A549 (cell line): ENCODE data around the gene FST. TPM values are rescaled to one million over a fixed set of nuclear protein-coding genes. Genes with fewer than 3 reads are reported as not detected.

Experiments used
- ATAC-seq, 2 experiments: fragments of 200-7000 bp in 1 of 2; fragments of >200 bp in 1 of 2; cut with Nextera tagmentation in 1 of 2; cut with Tn5 transposase in 1 of 2; 3 replicates each; pipeline versions ENCODE4 v1.8.0 to v1.9.1; 2018 to 2020; ENCODE audit warnings: mild to moderate bottlenecking in 1 of 2, moderate library complexity in 1 of 2
- CTCF ChIA-PET: fragments of 300-600 bp; sonication (Branson Sonifier 250); formaldehyde crosslinking; extraction: SDS; loops from one replicate; lab custom pipeline; 2021; ENCODE audit warnings: antibody characterized with exemption, inconsistent platforms; lab: Yijun Ruan, JAX
- POLR2A ChIA-PET: fragments of 350-600 bp; formaldehyde crosslinking; extraction: SDS; loops from one replicate; lab custom pipeline; 2021; ENCODE audit warnings: antibody characterized with exemption, inconsistent platforms; lab: Yijun Ruan, JAX
- DNase-seq, 2 experiments: peaks; one replicate each; pipeline versions ENCODE4 v3.0.0 to v3.0.0-alpha.2; 2011 to 2016; ENCODE audit warnings: low read depth in 1 of 2, low spot score in 1 of 2
- FAIRE-seq: peaks from 2 replicates; lab custom pipeline; 2011; peaks lifted over from hg19 to GRCh38; lab: Jason Lieb, UNC
- H3K27ac ChIP-seq, 2 experiments: fragments of >200 bp; sonication (Bioruptor Twin); formaldehyde crosslinking; 3 replicates each; pipeline ENCODE4 v1.5.1; 2016 to 2017
- H3K4me1 ChIP-seq: fragments of >200 bp; sonication (Bioruptor Twin); formaldehyde crosslinking; 3 replicates; pipeline ENCODE4 v1.6.1; 2016
- H3K4me2 ChIP-seq: fragments of >200 bp; sonication (Bioruptor Twin); formaldehyde crosslinking; 3 replicates; pipeline ENCODE4 v1.6.1; 2016
- H3K4me3 ChIP-seq: fragments of >200 bp; sonication (Bioruptor Twin); formaldehyde crosslinking; 3 replicates; pipeline ENCODE4 v1.5.1; 2016
- H3K9me3 ChIP-seq: fragments of >200 bp; sonication (Bioruptor Twin); formaldehyde crosslinking; 3 replicates; pipeline ENCODE4 v1.6.1; 2016
- BHLHE40 ChIP-seq: IDR thresholded peaks from 2 replicates; pipeline ENCODE4 v1.6.1; 2012; ENCODE audit warnings: low read depth, low read length, inconsistent platforms
- CBX2 ChIP-seq: fragments of 200-600 bp; sonication (generic); IDR thresholded peaks from 2 replicates; pipeline ENCODE4 v1.6.1; 2016; ENCODE audit warnings: low read depth, mild to moderate bottlenecking, borderline replicate concordance
- CHD4 ChIP-seq: fragments of 200-600 bp; sonication (generic); IDR thresholded peaks from 2 replicates; pipeline ENCODE4 v1.6.1; 2016; ENCODE audit warnings: antibody characterized with exemption, mild to moderate bottlenecking, borderline replicate concordance
- EHF ChIP-seq: fragments of 250-450 bp; sonication (Bioruptor Pico); IDR thresholded peaks from 2 replicates; pipeline ENCODE4 v1.5.0; 2020; ENCODE audit warnings: mild to moderate bottlenecking
- ELK1 ChIP-seq: fragments of 150-350 bp; IDR thresholded peaks from 2 replicates; pipeline ENCODE4 v1.6.1; 2014; ENCODE audit warnings: low read depth, mild to moderate bottlenecking, low read length
- FOSB ChIP-seq: fragments of 250-450 bp; sonication (Bioruptor Pico); IDR thresholded peaks from 2 replicates; pipeline ENCODE4 v1.5.0; 2020; ENCODE audit warnings: mild to moderate bottlenecking, moderate library complexity
- HDAC2 ChIP-seq: fragments of 200-600 bp; sonication (generic); IDR thresholded peaks from 2 replicates; pipeline ENCODE4 v1.6.1; 2016
- HES2 ChIP-seq: fragments of >200 bp; sonication (Bioruptor Twin); formaldehyde crosslinking; IDR thresholded peaks from 2 replicates; pipeline ENCODE4 v1.6.1; 2016
- HOXB13 ChIP-seq: fragments of 250-450 bp; sonication (Bioruptor Pico); IDR thresholded peaks from 2 replicates; pipeline ENCODE4 v1.5.0; 2020; ENCODE audit warnings: low read depth, mild to moderate bottlenecking, moderate library complexity
- MYC ChIP-seq: IDR thresholded peaks from 2 replicates; pipeline ENCODE4 v1.6.1; 2012; ENCODE audit warnings: mild to moderate bottlenecking, inconsistent platforms, low read length, improper control_type of control experiment, borderline replicate concordance
- NPAS2 ChIP-seq: fragments of 250-450 bp; sonication (Bioruptor Pico); IDR thresholded peaks from 2 replicates; pipeline ENCODE4 v1.8.0; 2022; ENCODE audit warnings: mild to moderate bottlenecking, moderate library complexity, borderline replicate concordance
- POLR2A ChIP-seq: IDR thresholded peaks from 2 replicates; pipeline ENCODE4 v1.6.1; 2012; ENCODE audit warnings: mild to moderate bottlenecking, low read length
- RAD21 ChIP-seq, 2 experiments: fragments of >200 bp in 1 of 2; sonication (Bioruptor Twin) in 1 of 2; formaldehyde crosslinking in 1 of 2; IDR thresholded peaks in 1 of 2; conservative IDR thresholded peaks in 1 of 2; 2 replicates in 1 of 2; 3 replicates in 1 of 2; pipeline ENCODE4 v1.6.1; 2012 to 2018; ENCODE audit warnings: inconsistent platforms in 1 of 2
- RARB ChIP-seq: fragments of 250-450 bp; sonication (Bioruptor Pico); IDR thresholded peaks from 2 replicates; pipeline ENCODE4 v1.8.0; 2021; ENCODE audit warnings: mild to moderate bottlenecking, moderate library complexity
- RFX5 ChIP-seq: fragments of 450-650 bp; IDR thresholded peaks from 2 replicates; pipeline ENCODE4 v1.7.1; 2014; ENCODE audit warnings: antibody characterized with exemption, mild to moderate bottlenecking, moderate library complexity
- TFCP2L1 ChIP-seq: fragments of 250-450 bp; sonication (Bioruptor Pico); IDR thresholded peaks from 2 replicates; pipeline ENCODE4 v1.5.0; 2021; ENCODE audit warnings: mild to moderate bottlenecking
- ZFP36 ChIP-seq: fragments of 450-650 bp; IDR thresholded peaks from 2 replicates; pipeline ENCODE4 v1.6.1; 2014; ENCODE audit warnings: borderline replicate concordance; ENCODE audit not compliant: partially characterized antibody
- ZNF302 ChIP-seq: fragments of 250-450 bp; sonication (Bioruptor Pico); IDR thresholded peaks from 2 replicates; pipeline ENCODE4 v1.9.0; 2021; ENCODE audit warnings: inconsistent platforms, mild to moderate bottlenecking, moderate library complexity
- ZSCAN20 ChIP-seq: fragments of 250-450 bp; sonication (Bioruptor Pico); IDR thresholded peaks from 2 replicates; pipeline ENCODE4 v1.8.0; 2022; ENCODE audit warnings: mild to moderate bottlenecking, moderate library complexity
- WGBS: methylation state at CpG from one replicate; pipeline ENCODE4 v1.1.6; 2017; ENCODE audit errors: missing lambda C conversion rate; 5-methylcytosine and 5-hydroxymethylcytosine counted together
- polyA plus RNA-seq, 4 experiments: library from polyadenylated mRNA; depleted of rRNA in 3 of 4; stranded (reverse); fragments of >200 nt; fragmentation: RNase III in 1 of 4; extraction: RNeasy Plus Mini Kit Qiagen cat#74134 plus additional on column Dnase treatment in 1 of 4; gene quantifications; 2 replicates in 3 of 4; 3 replicates in 1 of 4; pipeline ENCODE4 v1.2.3, GENCODE V29; 2011 to 2017
- TF ChIP-seq, protein P1 (sequence below): fragments of >200 bp; sonication (Bioruptor Twin); formaldehyde crosslinking; IDR thresholded peaks from 3 replicates; pipeline ENCODE4 v1.5.1; 2016
- TF ChIP-seq, protein P2 (sequence below): fragments of 200-600 bp; sonication (generic); IDR thresholded peaks from 2 replicates; pipeline ENCODE4 v1.6.1; 2016; ENCODE audit warnings: antibody characterized with exemption, mild to moderate bottlenecking, moderate library complexity
- TF ChIP-seq, protein P3 (sequence below): fragments of 250-450 bp; sonication (Bioruptor Pico); IDR thresholded peaks from 2 replicates; pipeline ENCODE4 v1.5.0; 2021; ENCODE audit warnings: mild to moderate bottlenecking, moderate library complexity, borderline replicate concordance
- TF ChIP-seq, protein P4 (sequence below): IDR thresholded peaks from 2 replicates; pipeline ENCODE4 v1.6.1; 2012; ENCODE audit warnings: low read depth, borderline replicate concordance
- TF ChIP-seq, protein P5 (sequence below): fragments of 450-650 bp; IDR thresholded peaks from 2 replicates; pipeline ENCODE4 v1.6.1; 2014; ENCODE audit warnings: antibody characterized with exemption

Gene FST
- polyA plus RNA-seq, 2 of the 4 experiments (the other 2 are of a cell fraction): 3.8 to 10.1 TPM

DNA sequence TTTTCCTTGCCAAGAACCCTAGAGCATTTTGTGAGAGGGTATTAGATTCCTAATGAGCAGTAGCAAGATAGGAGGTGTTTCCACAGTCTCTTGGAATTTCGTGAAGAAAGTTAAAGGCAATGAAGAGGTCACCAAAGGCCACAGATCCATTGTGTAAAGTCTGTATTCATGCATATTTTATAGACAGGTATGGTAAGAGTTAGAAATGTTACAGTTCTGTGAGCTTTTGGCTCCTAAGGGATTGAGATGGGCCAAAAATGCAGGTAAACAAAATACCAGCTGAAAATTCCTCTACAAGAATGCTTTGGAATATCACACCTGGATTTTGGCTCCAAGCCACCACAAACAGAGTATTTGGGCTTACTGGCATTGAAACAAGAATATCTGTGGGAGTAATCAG, 47.4 kb upstream of the FST start:
- FAIRE-seq: no peak
- ATAC-seq: no peak
- H3K9me3 ChIP-seq: no peaks in the 10 kb centered on the region
- no peak for DNase-seq
- no peak for TF ChIP-seq HOXB13 (CRISPR knock-in tag)
- no peak for TF ChIP-seq POLR2A
- TF ChIP-seq, protein P1, sequence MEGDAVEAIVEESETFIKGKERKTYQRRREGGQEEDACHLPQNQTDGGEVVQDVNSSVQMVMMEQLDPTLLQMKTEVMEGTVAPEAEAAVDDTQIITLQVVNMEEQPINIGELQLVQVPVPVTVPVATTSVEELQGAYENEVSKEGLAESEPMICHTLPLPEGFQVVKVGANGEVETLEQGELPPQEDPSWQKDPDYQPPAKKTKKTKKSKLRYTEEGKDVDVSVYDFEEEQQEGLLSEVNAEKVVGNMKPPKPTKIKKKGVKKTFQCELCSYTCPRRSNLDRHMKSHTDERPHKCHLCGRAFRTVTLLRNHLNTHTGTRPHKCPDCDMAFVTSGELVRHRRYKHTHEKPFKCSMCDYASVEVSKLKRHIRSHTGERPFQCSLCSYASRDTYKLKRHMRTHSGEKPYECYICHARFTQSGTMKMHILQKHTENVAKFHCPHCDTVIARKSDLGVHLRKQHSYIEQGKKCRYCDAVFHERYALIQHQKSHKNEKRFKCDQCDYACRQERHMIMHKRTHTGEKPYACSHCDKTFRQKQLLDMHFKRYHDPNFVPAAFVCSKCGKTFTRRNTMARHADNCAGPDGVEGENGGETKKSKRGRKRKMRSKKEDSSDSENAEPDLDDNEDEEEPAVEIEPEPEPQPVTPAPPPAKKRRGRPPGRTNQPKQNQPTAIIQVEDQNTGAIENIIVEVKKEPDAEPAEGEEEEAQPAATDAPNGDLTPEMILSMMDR: no peak
- TF ChIP-seq BHLHE40: no peak
- no peak for TF ChIP-seq ZFP36
- TF ChIP-seq ZNF302 (CRISPR knock-in tag): no peak
- TF ChIP-seq, protein P2, sequence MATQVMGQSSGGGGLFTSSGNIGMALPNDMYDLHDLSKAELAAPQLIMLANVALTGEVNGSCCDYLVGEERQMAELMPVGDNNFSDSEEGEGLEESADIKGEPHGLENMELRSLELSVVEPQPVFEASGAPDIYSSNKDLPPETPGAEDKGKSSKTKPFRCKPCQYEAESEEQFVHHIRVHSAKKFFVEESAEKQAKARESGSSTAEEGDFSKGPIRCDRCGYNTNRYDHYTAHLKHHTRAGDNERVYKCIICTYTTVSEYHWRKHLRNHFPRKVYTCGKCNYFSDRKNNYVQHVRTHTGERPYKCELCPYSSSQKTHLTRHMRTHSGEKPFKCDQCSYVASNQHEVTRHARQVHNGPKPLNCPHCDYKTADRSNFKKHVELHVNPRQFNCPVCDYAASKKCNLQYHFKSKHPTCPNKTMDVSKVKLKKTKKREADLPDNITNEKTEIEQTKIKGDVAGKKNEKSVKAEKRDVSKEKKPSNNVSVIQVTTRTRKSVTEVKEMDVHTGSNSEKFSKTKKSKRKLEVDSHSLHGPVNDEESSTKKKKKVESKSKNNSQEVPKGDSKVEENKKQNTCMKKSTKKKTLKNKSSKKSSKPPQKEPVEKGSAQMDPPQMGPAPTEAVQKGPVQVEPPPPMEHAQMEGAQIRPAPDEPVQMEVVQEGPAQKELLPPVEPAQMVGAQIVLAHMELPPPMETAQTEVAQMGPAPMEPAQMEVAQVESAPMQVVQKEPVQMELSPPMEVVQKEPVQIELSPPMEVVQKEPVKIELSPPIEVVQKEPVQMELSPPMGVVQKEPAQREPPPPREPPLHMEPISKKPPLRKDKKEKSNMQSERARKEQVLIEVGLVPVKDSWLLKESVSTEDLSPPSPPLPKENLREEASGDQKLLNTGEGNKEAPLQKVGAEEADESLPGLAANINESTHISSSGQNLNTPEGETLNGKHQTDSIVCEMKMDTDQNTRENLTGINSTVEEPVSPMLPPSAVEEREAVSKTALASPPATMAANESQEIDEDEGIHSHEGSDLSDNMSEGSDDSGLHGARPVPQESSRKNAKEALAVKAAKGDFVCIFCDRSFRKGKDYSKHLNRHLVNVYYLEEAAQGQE: no peak
- no peak for TF ChIP-seq FOSB (CRISPR knock-in tag)
- TF ChIP-seq TFCP2L1: no peak
- TF ChIP-seq, protein P3, sequence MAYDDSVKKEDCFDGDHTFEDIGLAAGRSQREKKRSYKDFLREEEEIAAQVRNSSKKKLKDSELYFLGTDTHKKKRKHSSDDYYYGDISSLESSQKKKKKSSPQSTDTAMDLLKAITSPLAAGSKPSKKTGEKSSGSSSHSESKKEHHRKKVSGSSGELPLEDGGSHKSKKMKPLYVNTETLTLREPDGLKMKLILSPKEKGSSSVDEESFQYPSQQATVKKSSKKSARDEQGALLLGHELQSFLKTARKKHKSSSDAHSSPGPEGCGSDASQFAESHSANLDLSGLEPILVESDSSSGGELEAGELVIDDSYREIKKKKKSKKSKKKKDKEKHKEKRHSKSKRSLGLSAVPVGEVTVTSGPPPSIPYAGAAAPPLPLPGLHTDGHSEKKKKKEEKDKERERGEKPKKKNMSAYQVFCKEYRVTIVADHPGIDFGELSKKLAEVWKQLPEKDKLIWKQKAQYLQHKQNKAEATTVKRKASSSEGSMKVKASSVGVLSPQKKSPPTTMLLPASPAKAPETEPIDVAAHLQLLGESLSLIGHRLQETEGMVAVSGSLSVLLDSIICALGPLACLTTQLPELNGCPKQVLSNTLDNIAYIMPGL: no peak
- no peak for TF ChIP-seq MYC
- no peak for TF ChIP-seq CHD4
- TF ChIP-seq EHF (CRISPR knock-in tag): no peak
- TF ChIP-seq RAD21 (conservative IDR thresholded peaks at IDR 0.05 in 1 of 2, IDR thresholded peaks at IDR 0.05 in 1 of 2): no peak
- TF ChIP-seq, all 56 proteins: peak for 0
- ChIA-PET POLR2A (no interaction called here), CTCF (interaction anchor here (1.3 kb wide), 1 partner anchor 11 kb away, joined by 4 read pairs; no protein-coding TSS in a partner anchor)
- Histone ChIP-seq H3K4me1 (peaks cover 9% of the 10 kb centered on the region), H3K4me3 (no peak overlapping the region), H3K27ac (no peak overlapping the region), H3K4me2 (no peak overlapping the region)
- WGBS: 76% methylated on average over 1 of the region's 1 CpG

DNA sequence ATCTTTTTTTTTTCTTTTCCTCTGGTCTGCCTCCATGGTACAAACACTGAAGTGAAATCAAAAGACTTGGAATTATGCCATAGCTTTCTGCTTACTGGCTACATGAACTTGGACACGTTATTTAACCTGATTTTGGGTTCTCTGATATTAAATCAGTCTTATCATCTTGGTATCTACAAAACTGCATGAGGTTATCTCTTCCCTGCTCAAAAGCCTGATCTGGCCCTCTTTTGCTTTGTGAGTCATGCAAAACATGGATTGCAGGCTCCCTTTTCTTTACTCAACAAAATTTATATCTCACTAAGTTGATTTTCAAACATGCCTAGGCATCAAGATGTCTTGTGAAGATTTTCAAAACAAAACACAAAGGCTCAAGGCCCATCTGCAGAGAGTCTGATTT, 45.9 kb upstream of the FST start:
- no peaks in the 10 kb centered on the region for H3K9me3 ChIP-seq
- FAIRE-seq: no peak
- DNase-seq: no peak
- no peak overlapping the region for H3K27ac ChIP-seq
- ATAC-seq: no peak
- H3K4me3 ChIP-seq: no peak overlapping the region
- WGBS: 61% methylated on average over 1 of the region's 1 CpG
- H3K4me1 ChIP-seq: peaks cover 6% of the 10 kb centered on the region
- no peak overlapping the region for H3K4me2 ChIP-seq
- no peak for TF ChIP-seq CBX2
- no peak for TF ChIP-seq RARB (CRISPR knock-in tag)
- no peak for TF ChIP-seq HES2
- TF ChIP-seq RFX5: no peak
- TF ChIP-seq, protein P4, sequence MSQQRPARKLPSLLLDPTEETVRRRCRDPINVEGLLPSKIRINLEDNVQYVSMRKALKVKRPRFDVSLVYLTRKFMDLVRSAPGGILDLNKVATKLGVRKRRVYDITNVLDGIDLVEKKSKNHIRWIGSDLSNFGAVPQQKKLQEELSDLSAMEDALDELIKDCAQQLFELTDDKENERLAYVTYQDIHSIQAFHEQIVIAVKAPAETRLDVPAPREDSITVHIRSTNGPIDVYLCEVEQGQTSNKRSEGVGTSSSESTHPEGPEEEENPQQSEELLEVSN: no peak
- no peak for TF ChIP-seq ZSCAN20 (CRISPR knock-in tag)
- no peak for TF ChIP-seq ZNF302 (CRISPR knock-in tag)
- TF ChIP-seq NPAS2: no peak
- no peak for TF ChIP-seq HDAC2
- TF ChIP-seq, protein P5, sequence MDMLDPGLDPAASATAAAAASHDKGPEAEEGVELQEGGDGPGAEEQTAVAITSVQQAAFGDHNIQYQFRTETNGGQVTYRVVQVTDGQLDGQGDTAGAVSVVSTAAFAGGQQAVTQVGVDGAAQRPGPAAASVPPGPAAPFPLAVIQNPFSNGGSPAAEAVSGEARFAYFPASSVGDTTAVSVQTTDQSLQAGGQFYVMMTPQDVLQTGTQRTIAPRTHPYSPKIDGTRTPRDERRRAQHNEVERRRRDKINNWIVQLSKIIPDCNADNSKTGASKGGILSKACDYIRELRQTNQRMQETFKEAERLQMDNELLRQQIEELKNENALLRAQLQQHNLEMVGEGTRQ: no peak
- no peak for TF ChIP-seq ELK1
- ChIA-PET POLR2A (no interaction called here), CTCF (interaction anchor here (1.0 to 1.3 kb wide), 3 partner anchors 43 to 264 kb away, joined by 3 read pairs; no protein-coding TSS in a partner anchor)
